Right lobe of liver (tissue), 4 donors: Measurements from ENCODE around the gene RUSC2.
"Not testable (repeated sequence)": the region's sequence is repeated elsewhere in the genome, so short reads cannot be mapped to it uniquely, and the experiment has no call there.

Source experiments
- CTCF ChIP-seq, 4 donors: fragments of 200-600 bp in 3 of 4; fragments of 450-650 bp in 1 of 4; IDR thresholded peaks; one replicate each; pipeline versions ENCODE4 v1.5.1 to v1.8.0; 2016 to 2022; ENCODE audit warnings: antibody characterized with exemption in 4 of 4, mild to moderate bottlenecking in 2 of 4
- POLR2A ChIP-seq: fragments of 450-650 bp; IDR thresholded peaks from one replicate; pipeline ENCODE4 v1.6.1; 2017; ENCODE audit warnings: antibody characterized with exemption, mild to moderate bottlenecking
- donor health status: DM: no; HTN: no; CAD: no.
- donor health status: DM: no; HTN: no; CAD: no.
- donor health status: DM: no; HTN: yes; CAD: no.

- TF ChIP-seq CTCF (IDR thresholded peaks at IDR 0.05); POLR2A: not testable (repeated sequence)
Observed at GRCh38 chr9:35523556-35523955, 33.6 kb downstream of the RUSC2 start.
